Testis (tissue), 3 donors: ENCODE measurements around the gene C2CD3. TPM values are rescaled to one million over a fixed set of nuclear protein-coding genes. Genes with fewer than 3 reads are reported as not detected.

Experiments used
- DNase-seq: peaks from one replicate; pipeline ENCODE4 v3.0.0-alpha.2; 2019
- H3K27ac ChIP-seq, 2 donors: fragments of 200-600 bp; sonication (generic); one replicate each; pipeline ENCODE4 v1.5.1; 2019
- H3K27me3 ChIP-seq: fragments of 200-600 bp; sonication (generic); one replicate; pipeline ENCODE4 v1.5.1; 2019
- H3K36me3 ChIP-seq: fragments of 200-600 bp; sonication (generic); one replicate; pipeline ENCODE4 v1.5.1; 2017; ENCODE audit warnings: low read depth; ENCODE audit errors: missing control alignments
- H3K4me1 ChIP-seq: fragments of 200-600 bp; sonication (generic); one replicate; pipeline ENCODE4 v1.5.1; 2019
- H3K4me3 ChIP-seq, 2 donors: fragments of 200-600 bp; sonication (generic); one replicate each; pipeline ENCODE4 v1.5.1; 2017 to 2019
- H3K9me3 ChIP-seq: fragments of 200-600 bp; sonication (generic); one replicate; pipeline ENCODE4 v1.5.1; 2017
- CTCF ChIP-seq, 3 experiments: fragments of 450-650 bp in 2 of 3; fragments of 200-600 bp in 1 of 3; sonication (generic) in 1 of 3; IDR thresholded peaks; one replicate each; pipeline ENCODE4 v1.5.1; 2016 to 2019; ENCODE audit warnings: antibody characterized with exemption in 3 of 3, mild to moderate bottlenecking in 2 of 3, moderate library complexity in 1 of 3
- POLR2A ChIP-seq: fragments of 450-650 bp; IDR thresholded peaks from one replicate; pipeline ENCODE4 v1.6.1; 2017; ENCODE audit warnings: antibody characterized with exemption, mild to moderate bottlenecking, moderate library complexity
- whole genome bisulfite sequencing, 2 donors: methylation state at CpG; one replicate each; pipeline ENCODE4 v1.1.5; 2018; 5-methylcytosine and 5-hydroxymethylcytosine counted together
- intact Hi-C: fragments of 100-400 bp; cut with DNase I; formaldehyde crosslinking; loops from one replicate; pipeline ENCODE4 v1.15.1; 2023; ENCODE audit warnings: low total_unique reads
- polyA plus RNA-seq: library from polyadenylated mRNA; stranded (reverse); fragments of 350-450 nt; fragmentation: Illumina TruSeq; extraction: RNeasy Lipid Tissue Mini Kit (QIAGEN cat#74804); gene quantifications from one replicate; pipeline ENCODE4 v1.2.3, GENCODE V29; 2014; ENCODE audit warnings: low read depth, low replicate concordance; ENCODE audit not compliant: insufficient read depth
- total RNA-seq, 2 donors: library from RNA; depleted of rRNA; stranded (reverse); fragments of >200 nt; gene quantifications; one replicate each; pipeline ENCODE4 v1.2.3, GENCODE V29; 2016

The C2CD3 gene
- total and polyA plus RNA-seq, 3 donors from 2014 or later = 56.1 to 89.4 (median 59.0) TPM

GRCh38 chr11:73980001-73980961 is 190.5 kb downstream of the C2CD3 start:
- no peaks in the 10 kb centered on the region for H3K9me3 ChIP-seq
- TF ChIP-seq POLR2A (no peak), CTCF (IDR thresholded peaks at IDR 0.05) (no peak)
- intact Hi-C loops = no loop called here
- H3K4me3 ChIP-seq = no peak overlapping the region
- no peaks in the 10 kb centered on the region for H3K27me3 ChIP-seq
- H3K27ac ChIP-seq = no peak overlapping the region
- H3K4me1 ChIP-seq = peaks cover 3% of the 10 kb centered on the region
- H3K36me3 ChIP-seq = no peaks in the 10 kb centered on the region
- WGBS, 2 donors = 69 to 73% methylated on average over 6 of the region's 6 CpGs
- no peak for DNase-seq

- no peak for DNase-seq
- no peak overlapping the region for H3K4me3 ChIP-seq
- peaks cover 1% of the 10 kb centered on the region for H3K4me1 ChIP-seq
- no peaks in the 10 kb centered on the region for H3K9me3 ChIP-seq
- intact Hi-C loops = no loop called here
- H3K27ac ChIP-seq = no peak overlapping the region
- 94 to 97% methylated on average over 3 of the region's 3 CpGs for WGBS, 2 donors
- TF ChIP-seq POLR2A (no peak), CTCF (IDR thresholded peaks at IDR 0.05) (no peak)
- no peaks in the 10 kb centered on the region for H3K27me3 ChIP-seq
- no peaks in the 10 kb centered on the region for H3K36me3 ChIP-seq
Measured at GRCh38 chr11:73978576-73979086, 192.2 kb downstream of the C2CD3 start.

DNA sequence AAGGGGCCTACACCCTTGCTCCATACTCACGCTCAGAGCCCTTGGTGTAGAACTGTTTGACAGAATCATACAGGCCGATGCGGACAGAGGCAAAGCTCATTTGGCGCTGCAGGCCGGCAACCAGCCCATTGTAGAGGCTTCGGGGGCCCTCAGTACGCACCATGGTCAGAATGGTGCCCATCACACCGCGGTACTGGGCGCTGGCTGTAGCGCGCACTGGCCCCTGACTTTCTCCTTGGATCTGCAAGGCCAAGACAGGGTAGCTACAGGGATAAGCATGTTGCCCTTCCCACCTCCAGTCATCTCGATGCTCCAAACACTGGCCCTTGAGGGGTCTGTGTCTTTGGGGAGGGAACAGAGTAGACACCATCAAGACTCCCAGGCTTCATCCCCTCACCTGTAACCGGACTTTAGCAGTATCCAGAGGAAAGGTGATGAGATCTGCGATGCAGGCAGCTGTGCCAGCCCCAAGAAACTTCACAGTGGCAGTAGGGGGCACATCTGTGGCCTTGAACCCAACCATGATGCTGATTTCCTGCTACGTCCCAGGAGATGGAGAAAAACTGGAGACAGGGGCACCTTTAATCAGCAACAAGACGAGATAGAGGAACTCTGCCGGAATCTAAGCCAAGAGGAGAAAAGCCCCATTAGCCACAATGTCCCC is 192.8 kb downstream of the C2CD3 start:
- TF ChIP-seq CTCF (IDR thresholded peaks at IDR 0.05) (no peak), POLR2A (no peak)
- WGBS, 2 donors = 95 to 96% methylated on average over 13 to 18 of the region's 18 CpGs
- H3K4me3 ChIP-seq = no peak overlapping the region
- no peaks in the 10 kb centered on the region for H3K9me3 ChIP-seq
- no peaks in the 10 kb centered on the region for H3K36me3 ChIP-seq
- intact Hi-C loops = no loop called here
- H3K27me3 ChIP-seq = no peaks in the 10 kb centered on the region
- DNase-seq = no peak
- no peaks in the 10 kb centered on the region for H3K4me1 ChIP-seq
- H3K27ac ChIP-seq = no peak overlapping the region

DNA sequence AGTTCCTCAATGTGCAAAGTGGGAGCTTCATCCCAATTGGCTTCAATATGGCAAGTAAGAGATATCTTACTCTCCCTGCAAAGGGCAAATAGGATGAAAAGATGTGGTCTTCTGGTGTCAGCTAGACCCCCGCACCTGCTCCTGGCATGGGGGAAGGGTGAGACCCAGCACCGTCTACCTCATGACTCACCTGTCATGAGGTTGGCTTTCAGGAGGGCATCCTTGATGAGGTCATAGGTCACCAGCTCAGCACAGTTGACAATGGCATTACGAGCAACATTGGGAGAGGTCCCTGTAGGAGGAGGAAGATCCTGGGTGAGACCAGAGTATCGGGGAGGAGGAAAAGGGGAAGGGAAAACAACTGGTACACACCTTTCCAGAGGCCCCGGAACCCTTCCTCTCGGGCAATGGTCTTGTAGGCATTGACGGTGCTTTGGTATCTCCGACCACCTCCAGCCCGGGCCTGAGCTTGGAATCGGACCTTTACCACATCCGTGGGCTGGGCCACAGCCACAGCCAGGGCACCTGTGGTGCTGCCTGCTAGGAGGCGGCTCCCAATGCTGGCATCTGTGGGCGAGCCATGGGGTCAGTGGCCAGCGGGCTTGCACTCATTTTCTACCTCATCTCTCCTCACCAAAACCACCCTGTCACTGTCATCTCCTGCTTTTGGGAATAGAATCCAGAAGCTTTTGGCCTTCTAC is 194.2 kb downstream of the C2CD3 start:
- H3K9me3 ChIP-seq = no peaks in the 10 kb centered on the region
- WGBS, 2 donors = 94 to 95% methylated on average over 14 of the region's 14 CpGs
- TF ChIP-seq POLR2A = no peak
- TF ChIP-seq CTCF (IDR thresholded peaks at IDR 0.05) = no peak

More for the DNA sequence above, 194.2 kb downstream of the C2CD3 start:
- no peaks in the 10 kb centered on the region for H3K27me3 ChIP-seq
- H3K36me3 ChIP-seq = no peaks in the 10 kb centered on the region
- H3K4me1 ChIP-seq = no peaks in the 10 kb centered on the region
- no peak for DNase-seq
- H3K27ac ChIP-seq = no peak overlapping the region
- intact Hi-C loops = no loop called here
- H3K4me3 ChIP-seq = no peak overlapping the region
